Regular cardiac myocyte (primary cell): ENCODE results near the gene OR6A2. TPM values are rescaled to one million over a fixed set of nuclear protein-coding genes. Genes with fewer than 3 reads are reported as not detected.

Experiments
- total RNA-seq: library from RNA; depleted of rRNA; stranded (reverse); fragments of >200 nt; gene quantifications from 2 replicates; pipeline ENCODE4 v1.2.3, GENCODE V29; 2014

The OR6A2 gene
- total RNA-seq, result 0.19 and 0.28 TPM in 2 replicates

DNA sequence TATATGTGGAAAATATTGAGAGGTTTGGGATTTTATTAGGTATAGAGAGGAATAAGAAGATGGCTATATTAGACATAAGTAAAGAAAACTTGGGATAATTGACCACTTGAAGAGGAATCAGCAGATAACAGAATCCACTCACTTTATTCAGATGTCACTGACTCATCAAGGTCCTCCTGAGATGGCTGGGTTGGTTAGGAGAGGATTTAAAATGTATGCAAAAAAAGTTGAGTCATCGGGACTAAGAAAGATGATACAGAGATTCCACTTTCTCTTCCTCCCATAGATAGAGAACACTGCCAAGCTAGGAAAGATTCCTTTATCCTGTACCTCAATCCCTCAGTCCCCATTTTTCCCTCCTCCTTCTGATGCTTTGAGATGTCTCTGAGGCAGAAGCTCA, at the start of gene OR6A2:
OR6A2 (minus strand) TSS at position 288 of the 400 bp plus-strand sequence. CDS start 3,981 bp downstream, outside the sequence.

DNA sequence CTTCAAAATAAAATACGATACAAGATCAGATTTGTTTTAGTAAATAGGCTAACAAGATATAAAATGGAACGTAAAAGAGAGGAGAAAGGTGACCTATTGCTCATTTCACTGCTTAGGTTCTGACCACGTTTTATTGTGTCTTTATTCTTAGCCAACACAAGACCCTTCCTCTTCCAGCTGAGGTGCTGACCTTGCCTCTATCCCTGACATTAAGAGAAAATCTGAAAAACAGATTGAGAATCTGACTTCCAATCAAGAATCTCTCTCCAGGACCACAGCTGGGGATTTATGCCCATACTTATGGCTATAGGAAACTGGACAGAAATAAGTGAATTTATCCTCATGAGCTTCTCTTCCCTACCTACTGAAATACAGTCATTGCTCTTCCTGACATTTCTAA, 45.9 kb upstream of the OR6A2 start, which contains the start of gene OR10A5:
OR10A5 (plus strand) TSS at position 301 of the 400 bp plus-strand sequence; CDS start at position 301, 0 bp downstream.

DNA sequence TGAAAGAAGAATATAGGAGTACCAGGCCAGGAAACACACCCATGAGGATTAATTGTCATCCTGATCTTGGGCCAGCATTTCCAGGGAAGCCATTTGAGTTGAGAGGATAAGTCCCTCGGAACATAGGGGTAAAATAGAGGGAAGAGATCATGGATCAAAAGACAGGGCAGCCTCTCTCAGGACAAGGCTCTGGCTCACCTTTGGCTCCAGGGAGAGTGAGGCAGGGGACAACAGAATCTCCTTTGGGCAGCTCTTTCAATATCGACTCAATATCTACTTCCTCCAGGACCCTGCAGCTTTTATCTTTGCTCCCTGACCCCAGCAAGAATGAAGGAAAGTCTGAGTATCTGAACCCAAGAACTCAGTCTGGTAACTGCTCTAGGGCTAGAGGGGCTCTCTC, 16.8 kb downstream of the OR6A2 start, which contains the start of gene OR2AG1:
OR2AG1 (plus strand) TSS at position 301 of the 400 bp plus-strand sequence. CDS start 2,018 bp downstream, outside the sequence.

DNA sequence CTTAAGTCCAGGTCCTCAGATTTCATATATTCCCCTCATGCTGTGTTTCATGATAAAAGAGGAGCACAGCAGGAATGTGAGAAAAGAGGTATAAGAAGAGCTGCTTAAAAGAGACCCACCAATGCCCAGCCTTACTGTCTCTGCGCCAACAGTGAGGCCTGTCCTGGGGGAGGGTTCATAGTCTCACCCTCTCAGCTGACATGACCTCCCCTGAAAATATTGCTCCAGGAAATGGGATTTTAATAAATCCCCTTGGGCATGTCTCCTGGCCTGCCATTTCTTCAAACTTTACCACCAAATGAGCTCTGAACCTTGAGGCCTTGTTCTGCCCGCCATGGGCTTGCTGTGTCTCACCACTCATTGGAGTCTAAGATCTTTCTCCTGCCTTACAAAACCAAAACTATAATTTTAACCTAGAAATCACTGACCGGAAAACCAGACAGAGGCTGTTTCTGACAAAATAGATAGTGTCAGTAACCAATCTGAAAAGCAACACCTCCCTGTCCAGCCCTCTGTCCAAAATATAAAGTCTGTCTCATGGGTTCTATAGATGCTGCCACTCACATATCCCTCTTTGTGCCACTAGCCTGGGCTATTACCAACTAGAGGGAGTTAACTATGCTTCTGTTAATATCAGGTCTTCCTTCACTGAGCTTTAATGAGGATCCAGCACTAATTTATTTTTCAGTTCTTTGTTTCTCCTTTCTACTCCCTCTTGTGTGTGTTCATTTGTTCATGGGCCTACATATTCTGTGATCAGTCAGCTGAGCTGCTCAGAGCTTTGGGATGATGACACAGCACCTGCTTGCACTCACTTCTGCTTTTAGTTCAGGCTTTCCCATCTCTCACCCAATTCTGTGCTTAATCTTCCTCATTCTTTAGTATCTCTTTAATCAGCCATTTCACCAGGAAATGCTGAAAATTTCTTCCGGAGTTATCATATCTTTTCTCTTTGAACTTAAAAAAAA, 27.3 kb downstream of the OR6A2 start, which contains the start of gene OR2AG2:
OR2AG2 (minus strand) TSS at position 51 of the 968 bp plus-strand sequence. CDS start 3,019 bp downstream, outside the sequence.

Other genes starting within 250 kb of the OR6A2 start
- gene RRP8, start 196.1 kb downstream of the OR6A2 start, total RNA-seq, result 8.7 and 15.0 TPM in 2 replicates
- 165 and 267 TPM in 2 replicates for gene ILK, start 195.9 kb downstream of the OR6A2 start, total RNA-seq
- 37.2 and 58.9 TPM in 2 replicates for gene TAF10, start 187.5 kb downstream of the OR6A2 start, total RNA-seq
- gene TPP1, start 180.3 kb downstream of the OR6A2 start, total RNA-seq, result 28.8 and 135 TPM in 2 replicates
- 1.1 and 1.3 TPM in 2 replicates for gene DCHS1, start 143.9 kb downstream of the OR6A2 start, total RNA-seq
- gene MRPL17, start 116.3 kb downstream of the OR6A2 start, total RNA-seq, result 68.8 and 105 TPM in 2 replicates
- gene OR2AG2, start 27.7 kb downstream of the OR6A2 start, total RNA-seq, result under 0.01 and 0.28 TPM in 2 replicates
- not detected in 2 replicates for gene OR2AG1, start 16.7 kb downstream of the OR6A2 start, total RNA-seq
- not detected in 2 replicates for gene OR10A5, start 46.0 kb upstream of the OR6A2 start, total RNA-seq
- gene OR10A2, start 63.4 kb upstream of the OR6A2 start, total RNA-seq, result not detected in 2 replicates
- gene OR10A4, start 76.9 kb upstream of the OR6A2 start, total RNA-seq, result not detected in 2 replicates
- gene OR2D2, start 92.8 kb upstream of the OR6A2 start, total RNA-seq, result 0.28 and 0.38 TPM in 2 replicates
- not detected in 2 replicates for gene OR2D3, start 121.3 kb upstream of the OR6A2 start, total RNA-seq
- gene ZNF215, start 126.7 kb upstream of the OR6A2 start, total RNA-seq, result 6.8 and 7.1 TPM in 2 replicates
- 3.1 and 3.9 TPM in 2 replicates for gene ZNF214, start 220.7 kb upstream of the OR6A2 start, total RNA-seq
- under 0.01 and 0.19 TPM in 2 replicates for gene NLRP14, start 220.8 kb upstream of the OR6A2 start, total RNA-seq